A549 treated with AZD2906 at 1 μM for 4 hours (cell line): ENCODE results near the gene BIN2. TPM values are rescaled to one million over a fixed set of nuclear protein-coding genes. Genes with fewer than 3 reads are reported as not detected.

Source experiments
- total RNA-seq: library from RNA; stranded (reverse); fragments of 200-300 nt; extraction: Qiagen RNA extraction; gene quantifications from 5 replicates; pipeline ENCODE4 v1.2.3, GENCODE V29; 2022

Gene BIN2
- 0.08 to 0.17 TPM (median 0.13 TPM) in 5 replicates for total RNA-seq

GRCh38 chr12:51323966-51324895 is at the start of gene BIN2:
Gene BIN2, minus strand, starts transcription at chr12:51324174. Its CDS starts 72 bp downstream, at chr12:51324102.

GRCh38 chr12:51346581-51346980 is 22.6 kb upstream of the BIN2 start, which contains the start of gene CELA1:
Gene CELA1, minus strand, starts transcription at chr12:51346679. Its CDS starts 41 bp downstream, at chr12:51346638.

GRCh38 chr12:51270067-51270950 is 53.7 kb downstream of the BIN2 start, which contains the start of gene SMAGP:
Gene SMAGP, minus strand, starts transcription at chr12:51270415. Its CDS starts 1,137 bp downstream, at chr12:51269278.

GRCh38 chr12:51238510-51239334 is 85.3 kb downstream of the BIN2 start, which contains the start of gene DAZAP2:
Gene DAZAP2, plus strand, starts transcription at chr12:51238826. Its CDS starts 82 bp downstream, at chr12:51238908.

Other genes starting within 250 kb of the BIN2 start
- 11.3 to 13.3 TPM (median 12.7 TPM) in 5 replicates for gene CSRNP2, start 240.6 kb downstream of the BIN2 start, total RNA-seq
- gene TFCP2, start 151.0 kb downstream of the BIN2 start, total RNA-seq = 17.9 to 19.3 TPM (median 18.7 TPM) in 5 replicates
- gene POU6F1, start 106.1 kb downstream of the BIN2 start, total RNA-seq = 0.99 to 1.8 TPM (median 1.6 TPM) in 5 replicates
- gene DAZAP2, start 85.3 kb downstream of the BIN2 start, total RNA-seq = 316 to 381 TPM (median 322 TPM) in 5 replicates
- 20.2 to 26.6 TPM (median 24.6 TPM) in 5 replicates for gene SMAGP, start 53.8 kb downstream of the BIN2 start, total RNA-seq
- not detected in 5 replicates for gene CELA1, start 22.5 kb upstream of the BIN2 start, total RNA-seq
- gene GALNT6, start 67.2 kb upstream of the BIN2 start, total RNA-seq = 2.4 to 3.3 TPM (median 3.1 TPM) in 5 replicates
- gene SLC4A8, start 100.7 kb upstream of the BIN2 start, total RNA-seq = 0.91 to 1.5 TPM (median 1.3 TPM) in 5 replicates